ENCODE data around the gene SH2D3C. TPM values are rescaled to one million over a fixed set of nuclear protein-coding genes. Genes with fewer than 3 reads are reported as not detected.

Gene SH2D3C
- polyA plus RNA-seq, 1 donor from 2014 or later: 14.5 TPM

DNA sequence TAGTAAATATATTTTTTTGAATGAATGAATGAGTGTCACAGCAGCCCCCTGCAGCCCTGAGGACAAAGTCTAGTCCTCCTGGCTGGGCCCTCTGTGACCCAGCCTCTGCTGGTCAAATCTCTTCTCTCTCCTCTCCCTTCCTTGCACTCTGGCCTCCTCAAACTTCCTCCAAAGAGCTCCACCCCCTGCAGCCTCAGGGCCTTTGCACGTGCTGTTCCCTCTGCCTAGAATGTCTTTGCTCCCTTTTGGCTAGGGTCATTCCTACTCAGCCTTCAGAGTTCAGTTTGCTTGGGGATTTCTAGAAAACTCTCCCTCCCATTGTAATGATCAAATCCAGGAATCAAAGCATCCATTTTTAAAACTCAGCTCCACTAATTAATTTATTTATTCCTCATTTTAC, 13.0 kb downstream of the SH2D3C start:
- H3K9me2 ChIP-seq (ENCODE audit: insufficient read depth, low read length): no peaks in the 10 kb centered on the region
- no peaks in the 10 kb centered on the region for H3K27me3 ChIP-seq (ENCODE audit: insufficient read depth, low read depth, low read length)
- no peak overlapping the region for H3K4me2 ChIP-seq (ENCODE audit: low read length)
- no peaks in the 10 kb centered on the region for H3K9me3 ChIP-seq (ENCODE audit: low read length)
- H3K36me3 ChIP-seq (ENCODE audit: insufficient read depth, low read length): no peaks in the 10 kb centered on the region
- H3K9ac ChIP-seq (ENCODE audit: low read length): no peak overlapping the region
- H3K4me3 ChIP-seq (ENCODE audit: low read length): no peak overlapping the region
- no peak overlapping the region for H2AFZ ChIP-seq (ENCODE audit: low read depth, low read length)
- H3F3A ChIP-seq (ENCODE audit: insufficient read depth, low read length, poor library complexity, severe bottlenecking): no peaks in the 10 kb centered on the region
- TF ChIP-seq POLR2AphosphoS5 (IDR thresholded peaks at IDR 0.05): no peak
- TF ChIP-seq, protein P1, sequence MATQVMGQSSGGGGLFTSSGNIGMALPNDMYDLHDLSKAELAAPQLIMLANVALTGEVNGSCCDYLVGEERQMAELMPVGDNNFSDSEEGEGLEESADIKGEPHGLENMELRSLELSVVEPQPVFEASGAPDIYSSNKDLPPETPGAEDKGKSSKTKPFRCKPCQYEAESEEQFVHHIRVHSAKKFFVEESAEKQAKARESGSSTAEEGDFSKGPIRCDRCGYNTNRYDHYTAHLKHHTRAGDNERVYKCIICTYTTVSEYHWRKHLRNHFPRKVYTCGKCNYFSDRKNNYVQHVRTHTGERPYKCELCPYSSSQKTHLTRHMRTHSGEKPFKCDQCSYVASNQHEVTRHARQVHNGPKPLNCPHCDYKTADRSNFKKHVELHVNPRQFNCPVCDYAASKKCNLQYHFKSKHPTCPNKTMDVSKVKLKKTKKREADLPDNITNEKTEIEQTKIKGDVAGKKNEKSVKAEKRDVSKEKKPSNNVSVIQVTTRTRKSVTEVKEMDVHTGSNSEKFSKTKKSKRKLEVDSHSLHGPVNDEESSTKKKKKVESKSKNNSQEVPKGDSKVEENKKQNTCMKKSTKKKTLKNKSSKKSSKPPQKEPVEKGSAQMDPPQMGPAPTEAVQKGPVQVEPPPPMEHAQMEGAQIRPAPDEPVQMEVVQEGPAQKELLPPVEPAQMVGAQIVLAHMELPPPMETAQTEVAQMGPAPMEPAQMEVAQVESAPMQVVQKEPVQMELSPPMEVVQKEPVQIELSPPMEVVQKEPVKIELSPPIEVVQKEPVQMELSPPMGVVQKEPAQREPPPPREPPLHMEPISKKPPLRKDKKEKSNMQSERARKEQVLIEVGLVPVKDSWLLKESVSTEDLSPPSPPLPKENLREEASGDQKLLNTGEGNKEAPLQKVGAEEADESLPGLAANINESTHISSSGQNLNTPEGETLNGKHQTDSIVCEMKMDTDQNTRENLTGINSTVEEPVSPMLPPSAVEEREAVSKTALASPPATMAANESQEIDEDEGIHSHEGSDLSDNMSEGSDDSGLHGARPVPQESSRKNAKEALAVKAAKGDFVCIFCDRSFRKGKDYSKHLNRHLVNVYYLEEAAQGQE (IDR thresholded peaks at IDR 0.05; ENCODE audit: borderline replicate concordance): no peak
- TF ChIP-seq EZH2 (IDR thresholded peaks at IDR 0.05; ENCODE audit: borderline replicate concordance, insufficient read depth, low read length, poor library complexity, severe bottlenecking): no peak
- TF ChIP-seq, protein P2, sequence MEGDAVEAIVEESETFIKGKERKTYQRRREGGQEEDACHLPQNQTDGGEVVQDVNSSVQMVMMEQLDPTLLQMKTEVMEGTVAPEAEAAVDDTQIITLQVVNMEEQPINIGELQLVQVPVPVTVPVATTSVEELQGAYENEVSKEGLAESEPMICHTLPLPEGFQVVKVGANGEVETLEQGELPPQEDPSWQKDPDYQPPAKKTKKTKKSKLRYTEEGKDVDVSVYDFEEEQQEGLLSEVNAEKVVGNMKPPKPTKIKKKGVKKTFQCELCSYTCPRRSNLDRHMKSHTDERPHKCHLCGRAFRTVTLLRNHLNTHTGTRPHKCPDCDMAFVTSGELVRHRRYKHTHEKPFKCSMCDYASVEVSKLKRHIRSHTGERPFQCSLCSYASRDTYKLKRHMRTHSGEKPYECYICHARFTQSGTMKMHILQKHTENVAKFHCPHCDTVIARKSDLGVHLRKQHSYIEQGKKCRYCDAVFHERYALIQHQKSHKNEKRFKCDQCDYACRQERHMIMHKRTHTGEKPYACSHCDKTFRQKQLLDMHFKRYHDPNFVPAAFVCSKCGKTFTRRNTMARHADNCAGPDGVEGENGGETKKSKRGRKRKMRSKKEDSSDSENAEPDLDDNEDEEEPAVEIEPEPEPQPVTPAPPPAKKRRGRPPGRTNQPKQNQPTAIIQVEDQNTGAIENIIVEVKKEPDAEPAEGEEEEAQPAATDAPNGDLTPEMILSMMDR (IDR thresholded peaks at IDR 0.05; ENCODE audit: poor library complexity, severe bottlenecking): no peak
- no peak for TF ChIP-seq RAD21 (conservative IDR thresholded peaks at IDR 0.05)
- no peak for TF ChIP-seq SMC3 (conservative IDR thresholded peaks at IDR 0.05; ENCODE audit: poor library complexity)
- TF ChIP-seq TAF1 (IDR thresholded peaks at IDR 0.05; ENCODE audit: low read depth): no peak
- TF ChIP-seq EP300 (conservative IDR thresholded peaks at IDR 0.05; ENCODE audit: poor library complexity, severe bottlenecking): no peak
- no peak for TF ChIP-seq MXI1 (conservative IDR thresholded peaks at IDR 0.05; ENCODE audit: poor library complexity, severe bottlenecking)
- H3K27ac ChIP-seq (ENCODE audit: low read length): no peak overlapping the region
- H4K20me1 ChIP-seq (ENCODE audit: insufficient read depth): no peaks in the 10 kb centered on the region
- H3K79me2 ChIP-seq (replicated peaks; ENCODE audit: insufficient read depth, low read length): no peaks in the 10 kb centered on the region

DNA sequence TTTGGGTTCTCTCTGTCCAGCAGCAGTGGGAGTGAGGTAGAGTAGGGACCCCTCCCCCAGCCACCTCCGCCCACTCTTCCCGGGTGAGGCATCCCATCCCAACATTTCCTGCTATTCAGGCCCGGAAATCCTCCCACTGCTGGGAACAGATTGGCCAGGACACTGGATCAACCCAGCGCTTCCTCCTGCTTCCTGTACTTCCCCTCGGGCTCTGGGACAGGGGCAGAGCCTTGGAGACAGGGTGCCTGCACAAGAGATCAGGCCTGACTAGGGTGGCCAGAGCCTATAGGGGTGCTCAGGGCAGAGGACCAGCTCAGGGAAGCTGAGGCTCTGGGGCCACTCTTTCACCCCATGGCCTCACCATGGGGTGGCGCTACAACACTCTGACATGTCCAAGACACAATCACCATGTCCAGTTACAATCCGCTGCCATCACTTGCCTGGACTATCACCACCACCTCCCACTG, 14.5 kb downstream of the SH2D3C start:
- Histone ChIP-seq H2AFZ (ENCODE audit: low read depth, low read length) (no peak overlapping the region), H3K9me2 (ENCODE audit: insufficient read depth, low read length) (no peaks in the 10 kb centered on the region), H3K4me3 (ENCODE audit: low read length) (no peak overlapping the region), H3K27me3 (ENCODE audit: insufficient read depth, low read depth, low read length) (no peaks in the 10 kb centered on the region), H3F3A (ENCODE audit: insufficient read depth, low read length, poor library complexity, severe bottlenecking) (no peaks in the 10 kb centered on the region), H4K20me1 (ENCODE audit: insufficient read depth) (no peaks in the 10 kb centered on the region), H3K27ac (ENCODE audit: low read length) (no peak overlapping the region), H3K79me2 (replicated peaks; ENCODE audit: insufficient read depth, low read length) (no peaks in the 10 kb centered on the region), H3K4me2 (ENCODE audit: low read length) (no peak overlapping the region), H3K36me3 (ENCODE audit: insufficient read depth, low read length) (no peaks in the 10 kb centered on the region), H3K9me3 (ENCODE audit: low read length) (no peaks in the 10 kb centered on the region), H3K9ac (ENCODE audit: low read length) (no peak overlapping the region)
- TF ChIP-seq RAD21 (conservative IDR thresholded peaks at IDR 0.05) (no peak), MXI1 (conservative IDR thresholded peaks at IDR 0.05; ENCODE audit: poor library complexity, severe bottlenecking) (no peak), SMC3 (conservative IDR thresholded peaks at IDR 0.05; ENCODE audit: poor library complexity) (no peak), EP300 (conservative IDR thresholded peaks at IDR 0.05; ENCODE audit: poor library complexity, severe bottlenecking) (no peak), TAF1 (IDR thresholded peaks at IDR 0.05; ENCODE audit: low read depth) (no peak), POLR2AphosphoS5 (IDR thresholded peaks at IDR 0.05) (no peak), EZH2 (IDR thresholded peaks at IDR 0.05; ENCODE audit: borderline replicate concordance, insufficient read depth, low read length, poor library complexity, severe bottlenecking) (no peak)
- TF ChIP-seq, protein P1 (IDR thresholded peaks at IDR 0.05; ENCODE audit: borderline replicate concordance): no peak
- TF ChIP-seq, protein P2 (IDR thresholded peaks at IDR 0.05; ENCODE audit: poor library complexity, severe bottlenecking): no peak
